ENCODE results near the gene LGALS12. TPM values are rescaled to one million over a fixed set of nuclear protein-coding genes. Genes with fewer than 3 reads are reported as not detected.

The LGALS12 gene
- polyA plus RNA-seq, 2 of the 4 experiments (the other 2 are of a cell fraction), result not detected

DNA sequence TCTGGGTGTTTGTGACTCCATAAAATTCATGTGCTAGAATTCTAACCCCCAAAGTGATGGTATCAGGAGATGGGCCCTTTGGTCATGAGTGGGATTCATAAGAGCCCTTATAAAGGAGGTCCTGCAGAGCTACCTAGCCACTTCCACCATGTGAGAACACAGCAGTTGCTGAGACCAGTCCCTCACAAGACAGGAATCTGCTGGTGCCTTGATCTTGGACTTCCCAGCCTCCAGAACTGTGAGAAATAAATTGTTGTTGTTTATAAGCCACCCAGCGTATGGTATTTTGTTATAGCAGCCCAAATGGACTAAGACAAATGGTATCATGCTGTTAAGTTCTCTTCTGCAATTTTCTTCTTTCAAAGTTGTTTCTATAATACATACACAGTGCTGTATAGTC, 13.4 kb upstream of the LGALS12 start:
- no peak overlapping the region for H3K4me3 ChIP-seq
- ChIA-PET POLR2A (no interaction called here), CTCF (interaction anchor here (4.7 kb wide), 1 partner anchor 13 kb away, joined by 40 read pairs; no protein-coding TSS in a partner anchor)
- peaks cover 5% of the 10 kb centered on the region; the same call in 2 of the 3 replicates for H3K9me3 ChIP-seq
- TF ChIP-seq KDM1A (IDR thresholded peaks at IDR 0.05; ENCODE audit: low read depth), result no peak
- TF ChIP-seq JUN (IDR thresholded peaks at IDR 0.05), result no peak
- no peak for TF ChIP-seq RFX5 (IDR thresholded peaks at IDR 0.05)
- TF ChIP-seq ZSCAN20 (CRISPR knock-in tag; IDR thresholded peaks at IDR 0.05), result no peak
- no peak for TF ChIP-seq ZFP36 (IDR thresholded peaks at IDR 0.05; ENCODE audit: borderline replicate concordance, partially characterized antibody)
- TF ChIP-seq MAZ (IDR thresholded peaks at IDR 0.05; ENCODE audit: borderline replicate concordance, low read depth, low read length), result no peak
- TF ChIP-seq TP53 (CRISPR knock-in tag; IDR thresholded peaks at IDR 0.05), result no peak
- TF ChIP-seq HDAC2 (IDR thresholded peaks at IDR 0.05), result no peak
- TF ChIP-seq FOXS1 (CRISPR knock-in tag; IDR thresholded peaks at IDR 0.05), result no peak
- TF ChIP-seq FOSB (CRISPR knock-in tag; IDR thresholded peaks at IDR 0.05), result no peak
- TF ChIP-seq MAFK (IDR thresholded peaks at IDR 0.05; ENCODE audit: partially characterized antibody), result no peak
- TF ChIP-seq BHLHE40 (IDR thresholded peaks at IDR 0.05; ENCODE audit: low read depth, low read length), result no peak
- TF ChIP-seq KDM5A (IDR thresholded peaks at IDR 0.05), result no peak
- TF ChIP-seq, protein P1, sequence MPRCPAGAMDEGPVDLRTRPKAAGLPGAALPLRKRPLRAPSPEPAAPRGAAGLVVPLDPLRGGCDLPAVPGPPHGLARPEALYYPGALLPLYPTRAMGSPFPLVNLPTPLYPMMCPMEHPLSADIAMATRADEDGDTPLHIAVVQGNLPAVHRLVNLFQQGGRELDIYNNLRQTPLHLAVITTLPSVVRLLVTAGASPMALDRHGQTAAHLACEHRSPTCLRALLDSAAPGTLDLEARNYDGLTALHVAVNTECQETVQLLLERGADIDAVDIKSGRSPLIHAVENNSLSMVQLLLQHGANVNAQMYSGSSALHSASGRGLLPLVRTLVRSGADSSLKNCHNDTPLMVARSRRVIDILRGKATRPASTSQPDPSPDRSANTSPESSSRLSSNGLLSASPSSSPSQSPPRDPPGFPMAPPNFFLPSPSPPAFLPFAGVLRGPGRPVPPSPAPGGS (IDR thresholded peaks at IDR 0.05), result no peak
- TF ChIP-seq, protein P2, sequence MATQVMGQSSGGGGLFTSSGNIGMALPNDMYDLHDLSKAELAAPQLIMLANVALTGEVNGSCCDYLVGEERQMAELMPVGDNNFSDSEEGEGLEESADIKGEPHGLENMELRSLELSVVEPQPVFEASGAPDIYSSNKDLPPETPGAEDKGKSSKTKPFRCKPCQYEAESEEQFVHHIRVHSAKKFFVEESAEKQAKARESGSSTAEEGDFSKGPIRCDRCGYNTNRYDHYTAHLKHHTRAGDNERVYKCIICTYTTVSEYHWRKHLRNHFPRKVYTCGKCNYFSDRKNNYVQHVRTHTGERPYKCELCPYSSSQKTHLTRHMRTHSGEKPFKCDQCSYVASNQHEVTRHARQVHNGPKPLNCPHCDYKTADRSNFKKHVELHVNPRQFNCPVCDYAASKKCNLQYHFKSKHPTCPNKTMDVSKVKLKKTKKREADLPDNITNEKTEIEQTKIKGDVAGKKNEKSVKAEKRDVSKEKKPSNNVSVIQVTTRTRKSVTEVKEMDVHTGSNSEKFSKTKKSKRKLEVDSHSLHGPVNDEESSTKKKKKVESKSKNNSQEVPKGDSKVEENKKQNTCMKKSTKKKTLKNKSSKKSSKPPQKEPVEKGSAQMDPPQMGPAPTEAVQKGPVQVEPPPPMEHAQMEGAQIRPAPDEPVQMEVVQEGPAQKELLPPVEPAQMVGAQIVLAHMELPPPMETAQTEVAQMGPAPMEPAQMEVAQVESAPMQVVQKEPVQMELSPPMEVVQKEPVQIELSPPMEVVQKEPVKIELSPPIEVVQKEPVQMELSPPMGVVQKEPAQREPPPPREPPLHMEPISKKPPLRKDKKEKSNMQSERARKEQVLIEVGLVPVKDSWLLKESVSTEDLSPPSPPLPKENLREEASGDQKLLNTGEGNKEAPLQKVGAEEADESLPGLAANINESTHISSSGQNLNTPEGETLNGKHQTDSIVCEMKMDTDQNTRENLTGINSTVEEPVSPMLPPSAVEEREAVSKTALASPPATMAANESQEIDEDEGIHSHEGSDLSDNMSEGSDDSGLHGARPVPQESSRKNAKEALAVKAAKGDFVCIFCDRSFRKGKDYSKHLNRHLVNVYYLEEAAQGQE (IDR thresholded peaks at IDR 0.05), result no peak
- DNase-seq (ENCODE audit: low read depth in 1 of 2, low spot score in 1 of 2) (no peak), ATAC-seq (no peak), FAIRE-seq (no peak)
- H3K4me2 ChIP-seq, result no peak overlapping the region
- 75% methylated on average over 1 of the region's 1 CpG for WGBS (ENCODE audit: missing lambda C conversion rate)
- H3K27ac ChIP-seq, result no peak overlapping the region
- H3K4me1 ChIP-seq, result no peaks in the 10 kb centered on the region

DNA sequence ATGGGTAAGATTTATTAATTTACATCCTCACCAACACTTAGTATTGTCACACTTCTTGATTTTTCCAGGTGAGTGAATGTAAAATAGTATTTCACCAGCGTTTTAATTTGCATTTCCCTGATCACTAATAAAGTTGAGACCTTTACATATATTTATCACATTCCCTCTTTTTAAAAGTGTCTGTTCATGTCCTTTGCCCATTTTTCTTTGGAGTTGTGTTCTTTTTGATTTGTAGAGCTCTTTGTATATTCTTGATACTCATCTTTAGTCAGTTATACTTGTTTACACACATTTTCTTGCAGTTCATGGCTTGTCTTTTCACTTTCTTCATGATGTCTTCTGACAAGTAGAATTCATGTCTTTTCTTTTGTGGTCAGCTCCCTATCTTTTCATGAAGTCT, 12.8 kb upstream of the LGALS12 start:
- TF ChIP-seq MAFK (IDR thresholded peaks at IDR 0.05; ENCODE audit: partially characterized antibody), result no peak
- TF ChIP-seq NFE2L2 (conservative IDR thresholded peaks at IDR 0.05; ENCODE audit: low read length), result no peak
- no peak for TF ChIP-seq BHLHE40 (IDR thresholded peaks at IDR 0.05; ENCODE audit: low read depth, low read length)
- no peak for TF ChIP-seq JUN (IDR thresholded peaks at IDR 0.05)
- TF ChIP-seq RCOR1 (IDR thresholded peaks at IDR 0.05; ENCODE audit: low read depth, low read length), result no peak
- TF ChIP-seq EHMT2 (IDR thresholded peaks at IDR 0.05; ENCODE audit: low read depth), result no peak
- no peak for TF ChIP-seq ZC3H11A (IDR thresholded peaks at IDR 0.05)
- no peak for TF ChIP-seq JUNB (IDR thresholded peaks at IDR 0.05)
- no peak for TF ChIP-seq SMC3 (IDR thresholded peaks at IDR 0.05)
- no peak for TF ChIP-seq CEBPB (IDR thresholded peaks at IDR 0.05)
- no peak for TF ChIP-seq NR3C1 (IDR thresholded peaks at IDR 0.05)
- no peak for TF ChIP-seq HDAC2 (IDR thresholded peaks at IDR 0.05)
- no peak for TF ChIP-seq PHF8 (IDR thresholded peaks at IDR 0.05; ENCODE audit: borderline replicate concordance, low read depth)
- no peak for TF ChIP-seq ESRRA (IDR thresholded peaks at IDR 0.05; ENCODE audit: borderline replicate concordance, low read length)
- TF ChIP-seq, protein P3, sequence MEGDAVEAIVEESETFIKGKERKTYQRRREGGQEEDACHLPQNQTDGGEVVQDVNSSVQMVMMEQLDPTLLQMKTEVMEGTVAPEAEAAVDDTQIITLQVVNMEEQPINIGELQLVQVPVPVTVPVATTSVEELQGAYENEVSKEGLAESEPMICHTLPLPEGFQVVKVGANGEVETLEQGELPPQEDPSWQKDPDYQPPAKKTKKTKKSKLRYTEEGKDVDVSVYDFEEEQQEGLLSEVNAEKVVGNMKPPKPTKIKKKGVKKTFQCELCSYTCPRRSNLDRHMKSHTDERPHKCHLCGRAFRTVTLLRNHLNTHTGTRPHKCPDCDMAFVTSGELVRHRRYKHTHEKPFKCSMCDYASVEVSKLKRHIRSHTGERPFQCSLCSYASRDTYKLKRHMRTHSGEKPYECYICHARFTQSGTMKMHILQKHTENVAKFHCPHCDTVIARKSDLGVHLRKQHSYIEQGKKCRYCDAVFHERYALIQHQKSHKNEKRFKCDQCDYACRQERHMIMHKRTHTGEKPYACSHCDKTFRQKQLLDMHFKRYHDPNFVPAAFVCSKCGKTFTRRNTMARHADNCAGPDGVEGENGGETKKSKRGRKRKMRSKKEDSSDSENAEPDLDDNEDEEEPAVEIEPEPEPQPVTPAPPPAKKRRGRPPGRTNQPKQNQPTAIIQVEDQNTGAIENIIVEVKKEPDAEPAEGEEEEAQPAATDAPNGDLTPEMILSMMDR (IDR thresholded peaks at IDR 0.05), result no peak
- no peak for TF ChIP-seq TP53 (CRISPR knock-in tag; IDR thresholded peaks at IDR 0.05)
- TF ChIP-seq RNF2 (IDR thresholded peaks at IDR 0.05; ENCODE audit: borderline replicate concordance, low read depth), result no peak
- no peak for TF ChIP-seq CBX2 (IDR thresholded peaks at IDR 0.05; ENCODE audit: borderline replicate concordance, low read depth)
- TF ChIP-seq, protein P4, sequence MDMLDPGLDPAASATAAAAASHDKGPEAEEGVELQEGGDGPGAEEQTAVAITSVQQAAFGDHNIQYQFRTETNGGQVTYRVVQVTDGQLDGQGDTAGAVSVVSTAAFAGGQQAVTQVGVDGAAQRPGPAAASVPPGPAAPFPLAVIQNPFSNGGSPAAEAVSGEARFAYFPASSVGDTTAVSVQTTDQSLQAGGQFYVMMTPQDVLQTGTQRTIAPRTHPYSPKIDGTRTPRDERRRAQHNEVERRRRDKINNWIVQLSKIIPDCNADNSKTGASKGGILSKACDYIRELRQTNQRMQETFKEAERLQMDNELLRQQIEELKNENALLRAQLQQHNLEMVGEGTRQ (IDR thresholded peaks at IDR 0.05), result no peak
- no peak for FAIRE-seq
- CTCF ChIA-PET, result no interaction called here

More for the DNA sequence above, 12.8 kb upstream of the LGALS12 start:
- Histone ChIP-seq H3K9me3 (peaks cover 5% of the 10 kb centered on the region; the same call in 2 of the 3 replicates), H3K27ac (no peak overlapping the region), H3K4me1 (no peaks in the 10 kb centered on the region), H3K4me3 (no peak overlapping the region), H3K4me2 (no peak overlapping the region)
- WGBS (ENCODE audit: missing lambda C conversion rate), result 68% methylated on average over 1 of the region's 1 CpG
- ATAC-seq (no peak), DNase-seq (ENCODE audit: low read depth in 1 of 2, low spot score in 1 of 2) (no peak)
- POLR2A ChIA-PET, result no interaction called here
